ENCODE results near the gene SSBP2. TPM values are rescaled to one million over a fixed set of nuclear protein-coding genes. Genes with fewer than 3 reads are reported as not detected.

Gene SSBP2
- total RNA-seq, 1 experiment from 2014 or later, result 5.2 TPM

- intact Hi-C loops (cut with micrococcal nuclease), result no loop called here
- Histone ChIP-seq H3K27me3 (ENCODE audit: insufficient read depth, low read length) (no peaks in the 10 kb centered on the region), H2AFZ (ENCODE audit: low read depth, low read length, poor library complexity, severe bottlenecking) (no peak overlapping the region), H3K36me3 (ENCODE audit: control insufficient read depth in 1 of 2, insufficient read depth in 2 of 2, low read length in 2 of 2) (no peaks in the 10 kb centered on the region), H4K20me1 (ENCODE audit: insufficient read depth) (no peaks in the 10 kb centered on the region), H3K4me3 (replicated peaks in 1 of 2; ENCODE audit: low read depth in 1 of 2, low read length in 2 of 2) (no peak overlapping the region), H3K4me2 (ENCODE audit: low read length) (no peak overlapping the region), H3K9me3 (ENCODE audit: control insufficient read depth in 1 of 2, insufficient read depth in 1 of 2, low read depth in 1 of 2, low read length in 2 of 2) (no peaks in the 10 kb centered on the region), H3K4me1 (ENCODE audit: control insufficient read depth in 1 of 2, insufficient read depth in 2 of 2, low read length in 2 of 2) (no peaks in the 10 kb centered on the region), H3K79me2 (ENCODE audit: insufficient read depth, low read length) (no peaks in the 10 kb centered on the region), H3K27ac (ENCODE audit: low read depth, low read length) (no peak overlapping the region), H3K9me2 (ENCODE audit: insufficient read depth) (no peaks in the 10 kb centered on the region), H3K9ac (ENCODE audit: low read length) (no peak overlapping the region)
- BruUV-seq (replicated peaks), result no TSS peak
- DNase-seq (ENCODE audit: low read depth, low spot score) (no peak), ATAC-seq (no peak)
- ChIA-PET RAD21 (ENCODE audit: low non-redundant PET in 1 of 2, low total read pairs in 2 of 2, uncharacterized antibody in 2 of 2, unreplicated experiment in 2 of 2) (no interaction called here), CTCF (no interaction called here), POLR2A (no interaction called here)
- TF ChIP-seq ATF3 (IDR thresholded peaks at IDR 0.05) (no peak), POLR2A (IDR thresholded peaks at IDR 0.05; ENCODE audit: borderline replicate concordance, extremely low read depth, insufficient read depth, insufficient read length) (no peak), EGR1 (IDR thresholded peaks at IDR 0.05; ENCODE audit: low read depth) (no peak)
These were observed 361.9 kb downstream of the SSBP2 start for GRCh38 chr5:81389025-81389424.

GRCh38 chr5:81388169-81388568, 362.7 kb downstream of the SSBP2 start:
- no peak overlapping the region for H3K4me3 ChIP-seq (replicated peaks in 1 of 2; ENCODE audit: low read depth in 1 of 2, low read length in 2 of 2)
- ChIA-PET RAD21 (ENCODE audit: low non-redundant PET in 1 of 2, low total read pairs in 2 of 2, uncharacterized antibody in 2 of 2, unreplicated experiment in 2 of 2) (no interaction called here), POLR2A (no interaction called here), CTCF (no interaction called here)
- H4K20me1 ChIP-seq (ENCODE audit: insufficient read depth), result no peaks in the 10 kb centered on the region
- H3K27ac ChIP-seq (ENCODE audit: low read depth, low read length), result no peak overlapping the region
- H3K9me2 ChIP-seq (ENCODE audit: insufficient read depth), result no peaks in the 10 kb centered on the region
- no peaks in the 10 kb centered on the region for H3K79me2 ChIP-seq (ENCODE audit: insufficient read depth, low read length)
- no peaks in the 10 kb centered on the region for H3K9me3 ChIP-seq (ENCODE audit: control insufficient read depth in 1 of 2, insufficient read depth in 1 of 2, low read depth in 1 of 2, low read length in 2 of 2)
- no peak overlapping the region for H2AFZ ChIP-seq (ENCODE audit: low read depth, low read length, poor library complexity, severe bottlenecking)
- no peak overlapping the region for H3K4me2 ChIP-seq (ENCODE audit: low read length)
- no peak overlapping the region for H3K9ac ChIP-seq (ENCODE audit: low read length)
- intact Hi-C loops (cut with micrococcal nuclease), result no loop called here
- H3K4me1 ChIP-seq (ENCODE audit: control insufficient read depth in 1 of 2, insufficient read depth in 2 of 2, low read length in 2 of 2), result no peaks in the 10 kb centered on the region
- DNase-seq (ENCODE audit: low read depth, low spot score), result no peak
- H3K36me3 ChIP-seq (ENCODE audit: control insufficient read depth in 1 of 2, insufficient read depth in 2 of 2, low read length in 2 of 2), result no peaks in the 10 kb centered on the region
- no TSS peak for BruUV-seq (replicated peaks)
- no peaks in the 10 kb centered on the region for H3K27me3 ChIP-seq (ENCODE audit: insufficient read depth, low read length)
- ATAC-seq, result no peak
- no peak for TF ChIP-seq TCF7L2 (IDR thresholded peaks at IDR 0.05; ENCODE audit: borderline replicate concordance, extremely low read depth, insufficient read depth, insufficient read length)
- TF ChIP-seq RAD21 (IDR thresholded peaks at IDR 0.05; ENCODE audit: low read depth), result no peak
- TF ChIP-seq YY1 (IDR thresholded peaks at IDR 0.05; ENCODE audit: extremely low read depth, insufficient replicate concordance, low read depth, low read length), result no peak
- no peak for TF ChIP-seq REST (IDR thresholded peaks at IDR 0.05; ENCODE audit: low read depth)
- TF ChIP-seq ATF3 (IDR thresholded peaks at IDR 0.05), result no peak
- no peak for TF ChIP-seq CEBPB (IDR thresholded peaks at IDR 0.05; ENCODE audit: low read depth)
- TF ChIP-seq EZH2 (IDR thresholded peaks at IDR 0.05), result no peak
- TF ChIP-seq JUND (IDR thresholded peaks at IDR 0.05), result no peak
- TF ChIP-seq CTCF (IDR thresholded peaks at IDR 0.05 in 2 of 3, conservative IDR thresholded peaks at IDR 0.05 in 1 of 3; ENCODE audit: borderline replicate concordance in 1 of 3, insufficient read depth in 1 of 3, low read depth in 2 of 3, low read length in 2 of 3), result no peak
- no peak for TF ChIP-seq ZBTB33 (IDR thresholded peaks at IDR 0.05; ENCODE audit: extremely low read depth, insufficient replicate concordance, low read length)

All from HCT116 (cell line).